GM19193 (cell line): ENCODE data around the gene C2CD2.

Experiments
- POLR2A ChIP-seq: IDR thresholded peaks from 4 replicates; pipeline ENCODE4 v1.6.1; 2011; ENCODE audit not compliant: insufficient read depth, insufficient read length; ENCODE audit errors: extremely low read depth

The C2CD2 gene

DNA sequence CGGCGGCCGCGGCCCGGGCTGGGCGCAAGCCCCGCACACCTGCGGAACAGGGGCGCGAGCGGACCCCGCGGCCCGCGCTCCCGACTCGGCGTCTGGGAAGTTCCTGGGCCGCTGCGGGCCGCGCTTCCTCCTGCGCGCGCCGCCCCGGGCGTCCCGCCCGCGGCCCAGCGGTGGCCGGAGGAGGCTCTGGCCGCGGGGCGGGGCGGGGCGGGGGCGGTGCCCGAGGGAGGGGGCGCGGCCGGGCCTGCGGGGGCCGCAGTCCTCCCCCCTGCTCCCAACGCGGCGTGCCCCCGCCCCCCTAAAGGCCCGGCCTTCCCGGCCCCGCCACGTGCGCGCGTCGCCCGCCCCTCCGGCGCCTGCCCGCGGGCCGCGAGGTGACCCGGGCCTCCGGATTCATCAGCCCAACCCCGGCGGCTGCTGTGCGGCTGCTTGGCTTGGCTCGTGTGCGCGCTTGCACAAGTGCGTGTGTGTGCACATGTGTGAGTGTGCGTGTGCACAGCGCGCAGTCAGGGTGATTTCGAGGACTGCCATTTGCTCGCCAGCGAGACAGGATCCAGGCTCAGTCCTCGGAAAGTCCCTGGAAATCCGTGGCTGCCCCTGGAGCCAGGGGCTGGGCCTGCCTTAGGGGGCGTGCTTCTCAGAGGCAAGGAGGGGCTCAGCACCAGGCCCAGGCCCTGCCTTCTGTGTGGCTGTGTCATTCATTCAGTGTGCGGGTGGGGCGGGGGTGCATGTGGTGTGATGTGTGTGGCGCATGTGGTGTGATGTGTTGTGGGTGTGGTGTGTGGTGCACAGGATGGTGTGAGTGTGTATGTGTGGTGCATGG is at the start of gene C2CD2:
Gene C2CD2 (minus strand): TSS at position 188 of the 823 bp plus-strand sequence. CDS start 370 bp downstream, outside the sequence.
- TF ChIP-seq POLR2A: peak; percentile 53

GRCh38 chr21:42003051-42003461 is 49.2 kb upstream of the C2CD2 start:
- TF ChIP-seq POLR2A: no peak

DNA sequence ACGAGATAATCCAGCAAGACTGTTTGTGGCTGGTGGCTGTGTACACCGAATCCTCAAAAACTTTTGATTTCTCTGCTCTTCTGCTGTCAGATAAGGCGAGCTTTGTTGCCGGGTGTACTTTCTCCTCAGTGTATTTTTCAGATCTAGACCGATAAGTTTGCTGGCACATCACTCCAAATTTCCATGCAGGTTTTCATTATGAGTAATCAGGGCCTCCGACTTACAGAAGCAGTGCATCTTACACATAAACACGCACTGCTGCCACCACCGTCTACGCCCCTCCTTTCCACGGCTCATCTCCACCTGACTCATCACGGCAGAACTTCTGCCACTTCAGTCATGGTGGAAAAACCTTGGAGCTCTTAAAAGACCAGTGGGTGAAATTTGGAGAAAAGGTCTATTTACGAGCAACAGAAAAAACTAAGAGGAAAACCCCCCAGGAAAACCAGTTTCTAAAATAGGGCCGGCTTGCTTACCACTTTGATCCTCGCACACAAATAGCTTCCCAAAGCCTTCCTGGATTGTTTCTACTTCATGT is 48.7 kb upstream of the C2CD2 start:
- TF ChIP-seq POLR2A: no peak

- TF ChIP-seq POLR2A: no peak
These were observed 48.0 kb upstream of the C2CD2 start for GRCh38 chr21:42001781-42002180.

- TF ChIP-seq POLR2A: no peak
These were observed 47.1 kb upstream of the C2CD2 start for GRCh38 chr21:42000908-42001307.

DNA sequence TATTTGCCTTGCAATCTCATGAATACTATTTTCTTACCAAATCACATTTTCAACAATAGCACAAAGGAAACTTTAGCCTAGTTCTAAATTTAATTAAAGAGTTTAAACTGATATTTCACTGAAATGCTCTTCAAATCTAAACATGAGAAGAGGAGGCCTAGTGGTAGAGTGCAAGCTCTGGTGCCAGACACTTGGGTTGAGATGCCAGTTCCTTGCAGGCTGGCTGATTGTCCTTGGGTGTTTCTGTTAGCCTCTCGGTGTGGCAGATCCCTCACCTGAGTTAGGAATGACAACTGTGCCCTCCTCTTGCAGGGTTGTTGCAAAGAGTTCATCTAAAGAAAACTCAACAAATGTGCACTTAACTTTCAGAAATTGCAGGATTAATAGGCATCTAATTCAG is 43.8 kb upstream of the C2CD2 start:
- TF ChIP-seq POLR2A: no peak

- no peak for TF ChIP-seq POLR2A
These were observed 41.8 kb upstream of the C2CD2 start for GRCh38 chr21:41995577-41995976.

- no peak for TF ChIP-seq POLR2A
These were observed 39.9 kb upstream of the C2CD2 start for GRCh38 chr21:41993744-41994143.

- TF ChIP-seq POLR2A: no peak
These were observed 38.8 kb upstream of the C2CD2 start for GRCh38 chr21:41992576-41992975.

GRCh38 chr21:41991659-41992058 is 37.8 kb upstream of the C2CD2 start:
- no peak for TF ChIP-seq POLR2A

GRCh38 chr21:41989698-41990097 is 35.9 kb upstream of the C2CD2 start:
- TF ChIP-seq POLR2A: no peak

DNA sequence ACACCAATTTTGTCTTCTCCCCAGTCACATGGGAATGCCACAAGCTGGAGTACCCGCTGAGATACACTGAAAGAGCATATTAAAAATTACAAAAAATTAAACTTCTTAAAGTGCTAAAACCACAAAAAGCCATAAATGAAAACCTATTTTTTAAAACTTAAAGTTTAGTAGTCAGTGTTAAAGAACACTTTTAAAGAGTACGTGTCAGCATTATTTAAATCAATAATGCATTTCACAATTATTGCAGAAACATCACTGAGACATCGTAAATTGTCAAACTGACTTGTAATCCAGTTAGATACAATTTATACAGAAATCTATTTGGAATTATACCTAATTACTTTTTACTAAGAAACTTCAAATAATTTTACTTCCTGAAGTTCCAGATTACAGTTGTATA is 33.5 kb upstream of the C2CD2 start:
- no peak for TF ChIP-seq POLR2A

DNA sequence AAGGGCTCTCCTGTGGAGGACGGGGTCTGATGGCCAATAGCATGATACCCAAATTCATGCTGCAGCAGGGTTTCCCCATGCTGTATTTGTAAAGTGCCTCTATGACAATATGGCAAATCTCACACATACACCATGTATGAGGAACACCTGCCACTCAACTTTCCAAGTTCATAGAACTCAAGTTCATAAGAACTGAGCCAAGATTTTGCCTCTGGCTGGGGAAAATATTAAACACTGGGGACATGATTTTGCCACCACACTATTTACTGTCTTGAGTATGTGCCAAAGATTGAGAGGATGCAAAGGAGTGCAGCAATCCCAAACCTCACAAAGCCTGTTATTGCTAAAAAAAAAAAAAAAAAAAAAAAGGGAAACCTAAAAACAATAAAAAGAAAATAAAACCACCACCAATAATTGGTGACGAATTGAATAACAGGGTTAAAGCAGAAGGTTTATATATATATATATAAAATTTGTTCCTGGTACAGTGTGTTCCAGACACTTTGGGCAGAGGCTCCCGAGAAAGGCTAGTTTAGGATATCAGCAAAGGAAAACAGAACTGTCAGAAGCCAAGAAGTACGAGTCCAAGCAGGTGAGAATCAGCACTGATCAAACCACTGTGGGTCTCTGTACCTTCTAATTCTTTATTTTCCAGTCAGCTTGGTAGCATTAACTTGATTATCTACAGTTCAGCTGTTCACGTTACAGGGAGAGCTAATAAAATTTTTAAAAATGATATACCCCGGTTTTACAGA is 32.0 kb upstream of the C2CD2 start:
- TF ChIP-seq POLR2A: no peak

DNA sequence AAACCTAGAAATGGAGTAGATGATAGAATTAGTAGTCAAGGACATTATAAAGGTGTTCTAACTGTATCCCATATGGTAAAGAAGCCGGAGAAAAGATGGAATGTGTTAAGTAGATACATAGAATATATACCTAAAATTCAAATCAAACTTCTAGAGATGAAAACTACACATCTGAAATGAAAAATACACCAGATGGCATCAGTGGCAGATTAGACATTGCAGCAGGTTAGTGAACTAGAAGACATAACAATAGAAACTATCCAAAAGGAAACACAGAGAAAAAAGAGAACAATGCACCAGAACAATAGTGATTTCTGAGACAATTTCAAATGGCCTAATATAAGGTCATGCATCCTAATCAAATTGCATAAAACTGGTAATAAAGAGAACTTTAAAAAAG is 29.4 kb upstream of the C2CD2 start:
- TF ChIP-seq POLR2A: no peak

DNA sequence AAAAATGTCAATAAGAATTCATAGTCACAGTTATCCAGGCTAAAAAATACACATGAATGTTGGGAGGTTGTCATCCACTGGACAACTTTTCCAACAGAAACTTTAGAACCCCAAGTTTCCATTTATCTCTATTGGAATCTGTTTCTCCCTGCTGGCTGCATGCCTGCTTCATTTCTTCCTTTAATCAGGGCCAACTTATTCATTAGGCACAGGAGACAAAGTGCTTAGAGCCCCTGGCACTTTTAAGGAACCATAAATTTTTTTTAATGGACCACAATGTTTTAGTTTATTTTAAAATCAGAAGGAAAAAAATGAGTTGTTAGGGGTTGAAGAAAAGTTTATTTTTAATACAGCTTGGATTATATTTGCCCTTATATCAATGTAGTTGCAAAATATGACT is 26.7 kb upstream of the C2CD2 start:
- no peak for TF ChIP-seq POLR2A

DNA sequence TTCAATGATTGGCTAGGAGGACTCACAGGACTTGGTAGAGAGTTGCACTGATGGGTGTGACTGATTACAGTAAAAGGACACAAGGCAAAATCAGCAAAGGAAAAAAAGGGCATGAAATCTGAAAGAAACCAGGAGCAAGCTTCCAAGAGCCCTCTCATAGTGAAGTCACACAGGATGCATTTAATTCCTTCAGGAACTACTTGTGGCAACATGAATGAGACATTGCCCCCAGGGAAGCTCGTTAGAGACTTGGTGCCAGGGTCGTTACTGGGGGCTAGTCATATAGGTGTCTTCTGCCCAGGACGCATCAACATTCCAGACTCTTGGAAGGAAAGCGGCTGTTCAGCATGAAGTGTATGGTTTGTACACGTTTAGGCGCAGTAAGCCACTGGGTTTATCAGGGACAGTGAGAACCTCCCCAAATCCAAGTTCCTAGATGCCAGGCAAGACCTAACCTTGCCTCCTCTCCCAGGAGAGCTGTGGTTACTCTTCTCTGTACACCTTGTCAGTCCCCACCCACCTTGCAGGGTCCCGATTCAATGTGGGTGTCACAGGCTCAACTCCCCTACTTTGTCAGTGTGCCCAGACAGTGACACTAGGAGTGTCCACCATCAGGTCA is 26.0 kb upstream of the C2CD2 start:
- TF ChIP-seq POLR2A: no peak

GRCh38 chr21:41979335-41979734 is 25.5 kb upstream of the C2CD2 start:
- no peak for TF ChIP-seq POLR2A
